ENCODE results near the gene NOP53.
"Not testable (repeated sequence)": the region's sequence is repeated elsewhere in the genome, so short reads cannot be mapped to it uniquely, and the experiment has no call there.

- TF ChIP-seq POLR2A, CTCF (IDR thresholded peaks at IDR 0.05): not testable (repeated sequence)
These were observed 57.8 kb downstream of the NOP53 start for GRCh38 chr19:47803148-47803547.
